ENCODE results near the gene AKT3.

Gene AKT3

DNA sequence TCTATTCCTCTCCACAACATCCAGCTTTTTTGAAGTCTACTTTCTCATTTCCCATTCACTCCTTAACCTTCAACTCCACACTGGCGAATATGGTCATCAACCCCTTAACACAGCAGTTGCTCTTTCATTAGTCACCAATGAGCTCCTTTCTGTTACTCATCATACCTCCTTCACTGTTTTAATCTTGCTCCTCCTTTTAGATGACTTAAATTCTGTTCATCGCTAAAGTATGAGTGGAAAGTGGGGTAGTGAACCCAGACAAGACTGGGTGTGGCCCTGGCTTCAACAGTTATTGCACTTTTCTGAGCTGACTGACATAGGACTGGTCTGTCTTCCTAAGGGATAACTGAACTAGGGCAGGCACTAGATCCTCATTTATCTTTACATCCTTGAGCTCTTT is 51.3 kb downstream of the AKT3 start:
- POLR2A ChIA-PET, result interaction anchor here (0.6 to 1.3 kb wide), 4 partner anchors 49 to 249 kb away, joined by 3 to 5 read pairs (median 4); no protein-coding TSS in a partner anchor
- CTCF ChIA-PET, result interaction anchor here (0.9 to 1.6 kb wide), 3 partner anchors 12 to 51 kb away, joined by 3 to 6 read pairs (median 3); no protein-coding TSS in a partner anchor
- DNase-seq (ENCODE audit: low read depth, low spot score), result peak; percentile 81
- H3K4me3 ChIP-seq (ENCODE audit: low read depth, low read length), result no peak overlapping the region
- TF ChIP-seq, protein P1, sequence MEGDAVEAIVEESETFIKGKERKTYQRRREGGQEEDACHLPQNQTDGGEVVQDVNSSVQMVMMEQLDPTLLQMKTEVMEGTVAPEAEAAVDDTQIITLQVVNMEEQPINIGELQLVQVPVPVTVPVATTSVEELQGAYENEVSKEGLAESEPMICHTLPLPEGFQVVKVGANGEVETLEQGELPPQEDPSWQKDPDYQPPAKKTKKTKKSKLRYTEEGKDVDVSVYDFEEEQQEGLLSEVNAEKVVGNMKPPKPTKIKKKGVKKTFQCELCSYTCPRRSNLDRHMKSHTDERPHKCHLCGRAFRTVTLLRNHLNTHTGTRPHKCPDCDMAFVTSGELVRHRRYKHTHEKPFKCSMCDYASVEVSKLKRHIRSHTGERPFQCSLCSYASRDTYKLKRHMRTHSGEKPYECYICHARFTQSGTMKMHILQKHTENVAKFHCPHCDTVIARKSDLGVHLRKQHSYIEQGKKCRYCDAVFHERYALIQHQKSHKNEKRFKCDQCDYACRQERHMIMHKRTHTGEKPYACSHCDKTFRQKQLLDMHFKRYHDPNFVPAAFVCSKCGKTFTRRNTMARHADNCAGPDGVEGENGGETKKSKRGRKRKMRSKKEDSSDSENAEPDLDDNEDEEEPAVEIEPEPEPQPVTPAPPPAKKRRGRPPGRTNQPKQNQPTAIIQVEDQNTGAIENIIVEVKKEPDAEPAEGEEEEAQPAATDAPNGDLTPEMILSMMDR (IDR thresholded peaks at IDR 0.05; ENCODE audit: insufficient read depth, low read length, missing control alignments), result no peak

GRCh38 chr1:243796016-243796415 is 54.0 kb downstream of the AKT3 start:
- ChIA-PET POLR2A (no interaction called here), CTCF (no interaction called here)
- no peak overlapping the region for H3K4me3 ChIP-seq (ENCODE audit: low read depth, low read length)
- TF ChIP-seq, protein P1 (IDR thresholded peaks at IDR 0.05; ENCODE audit: insufficient read depth, low read length, missing control alignments), result no peak
- DNase-seq (ENCODE audit: low read depth, low spot score), result no peak

GRCh38 chr1:243793298-243793697 is 56.7 kb downstream of the AKT3 start:
- no peak overlapping the region for H3K4me3 ChIP-seq (ENCODE audit: low read depth, low read length)
- ChIA-PET CTCF (interaction anchor here (1.5 kb wide), 1 partner anchor 448 kb away, joined by 6 read pairs; no protein-coding TSS in a partner anchor), POLR2A (no interaction called here)
- no peak for DNase-seq (ENCODE audit: low read depth, low spot score)
- TF ChIP-seq, protein P1 (IDR thresholded peaks at IDR 0.05; ENCODE audit: insufficient read depth, low read length, missing control alignments), result no peak

GRCh38 chr1:243792891-243793290 is 57.2 kb downstream of the AKT3 start:
- H3K4me3 ChIP-seq (ENCODE audit: low read depth, low read length), result no peak overlapping the region
- no peak for DNase-seq (ENCODE audit: low read depth, low spot score)
- POLR2A ChIA-PET, result no interaction called here
- CTCF ChIA-PET, result interaction anchor here (1.0 to 1.5 kb wide), 3 partner anchors 9 to 448 kb away, joined by 4 to 6 read pairs (median 4); no protein-coding TSS in a partner anchor
- TF ChIP-seq, protein P1 (IDR thresholded peaks at IDR 0.05; ENCODE audit: insufficient read depth, low read length, missing control alignments), result no peak

GRCh38 chr1:243792401-243792800 is 57.6 kb downstream of the AKT3 start:
- CTCF ChIA-PET, result interaction anchor here (1.0 to 1.5 kb wide), 3 partner anchors 9 to 447 kb away, joined by 4 to 6 read pairs (median 4); no protein-coding TSS in a partner anchor
- TF ChIP-seq, protein P1 (IDR thresholded peaks at IDR 0.05; ENCODE audit: insufficient read depth, low read length, missing control alignments), result no peak
- DNase-seq (ENCODE audit: low read depth, low spot score), result no peak
- no peak overlapping the region for H3K4me3 ChIP-seq (ENCODE audit: low read depth, low read length)
- POLR2A ChIA-PET, result no interaction called here

DNA sequence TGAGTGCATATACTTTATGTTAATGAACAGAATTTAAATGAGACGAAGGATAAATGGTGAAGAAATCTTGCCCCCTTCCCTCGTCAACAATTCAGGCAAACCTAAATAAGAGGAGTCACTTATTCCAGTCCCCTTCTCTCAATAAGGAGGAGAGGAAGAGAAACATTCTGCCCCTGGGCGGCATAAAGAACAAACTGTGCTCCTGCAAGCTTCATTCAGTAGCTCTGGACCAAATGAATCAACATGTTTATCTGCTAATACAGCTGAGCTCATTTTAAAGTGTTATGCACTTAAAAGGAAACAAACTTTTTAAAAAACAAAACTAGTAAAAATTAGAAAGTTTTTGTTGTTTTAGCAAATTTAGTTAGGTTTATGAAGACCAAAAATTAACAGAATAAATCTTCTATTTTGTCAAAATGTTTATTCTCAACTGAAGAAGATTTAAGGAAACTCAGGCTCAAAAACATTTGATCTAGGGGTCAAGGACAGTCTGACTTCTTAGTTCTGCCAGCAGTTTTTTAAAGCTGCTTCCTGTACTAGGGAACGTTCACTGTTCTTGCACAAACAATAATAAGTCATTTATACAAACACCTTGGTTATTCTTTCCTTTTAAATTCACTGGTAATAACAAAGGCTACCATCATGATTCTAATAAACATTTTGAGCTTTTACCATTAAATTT is 58.3 kb downstream of the AKT3 start:
- ChIA-PET POLR2A (no interaction called here), CTCF (interaction anchor here (1.0 to 1.3 kb wide), 2 partner anchors 8 to 47 kb away, joined by 4 read pairs; no protein-coding TSS in a partner anchor)
- TF ChIP-seq, protein P1 (IDR thresholded peaks at IDR 0.05; ENCODE audit: insufficient read depth, low read length, missing control alignments), result no peak
- H3K4me3 ChIP-seq (ENCODE audit: low read depth, low read length), result no peak overlapping the region
- no peak for DNase-seq (ENCODE audit: low read depth, low spot score)

All from AG04449 (cell line).